Neutrophil (primary cell): Measurements from ENCODE around the gene SEC22A.

Experiments
- H3K27ac ChIP-seq: fragments of 200-600 bp; sonication (generic); 2 replicates; pipeline ENCODE4 v1.5.1; 2016; ENCODE audit warnings: mild to moderate bottlenecking, moderate library complexity
- H3K27me3 ChIP-seq: fragments of 200-600 bp; sonication (generic); 2 replicates; pipeline ENCODE4 v1.6.0; 2016; ENCODE audit warnings: mild to moderate bottlenecking
- H3K36me3 ChIP-seq: fragments of 200-600 bp; sonication (generic); 2 replicates; pipeline ENCODE4 v1.5.1; 2017
- H3K4me1 ChIP-seq, 2 experiments: fragments of 200-600 bp in 1 of 2; sonication (generic) in 1 of 2; 1 replicate in 1 of 2; 2 replicates in 1 of 2; pipeline versions ENCODE4 v1.5.1 to v1.6.1; 2013 to 2016; ENCODE audit warnings: low read depth in 1 of 2, low read length in 1 of 2, mild to moderate bottlenecking in 1 of 2, moderate library complexity in 1 of 2; ENCODE audit not compliant: control insufficient read depth in 1 of 2, insufficient read depth in 1 of 2
- H3K4me3 ChIP-seq, 2 experiments: fragments of 200-600 bp in 1 of 2; sonication (generic) in 1 of 2; 1 replicate in 1 of 2; 2 replicates in 1 of 2; pipeline ENCODE4 v1.5.1; 2013 to 2016; ENCODE audit warnings: low read depth in 1 of 2, low read length in 1 of 2, mild to moderate bottlenecking in 1 of 2, moderate library complexity in 1 of 2
- H3K9me3 ChIP-seq: fragments of 200-600 bp; sonication (generic); 2 replicates; pipeline ENCODE4 v1.5.1; 2016
- CTCF ChIP-seq: fragments of 200-600 bp; sonication (generic); IDR thresholded peaks from 2 replicates; pipeline ENCODE4 v1.5.1; 2016; ENCODE audit warnings: antibody characterized with exemption

SEC22A gene

GRCh38 chr3:123292321-123293310 lies 90.9 kb downstream of the SEC22A start:
- no peaks in the 10 kb centered on the region for H3K9me3 ChIP-seq
- no peak overlapping the region for H3K4me3 ChIP-seq
- H3K4me1 ChIP-seq: no peaks in the 10 kb centered on the region
- H3K27me3 ChIP-seq: no peaks in the 10 kb centered on the region
- no peaks in the 10 kb centered on the region for H3K36me3 ChIP-seq
- no peak for TF ChIP-seq CTCF
- no peak overlapping the region for H3K27ac ChIP-seq

- TF ChIP-seq CTCF: no peak
- no peaks in the 10 kb centered on the region for H3K36me3 ChIP-seq
These were observed 92.7 kb downstream of the SEC22A start for GRCh38 chr3:123294296-123294938.

GRCh38 chr3:123295171-123295900 lies 93.6 kb downstream of the SEC22A start:
- no peaks in the 10 kb centered on the region for H3K27me3 ChIP-seq
- no peaks in the 10 kb centered on the region for H3K4me1 ChIP-seq
- no peaks in the 10 kb centered on the region for H3K36me3 ChIP-seq
- H3K27ac ChIP-seq: no peak overlapping the region
- H3K4me3 ChIP-seq: no peak overlapping the region
- TF ChIP-seq CTCF: no peak
- no peaks in the 10 kb centered on the region for H3K9me3 ChIP-seq

More at GRCh38 chr3:123294296-123294938, 92.7 kb downstream of the SEC22A start:
- Histone ChIP-seq H3K27me3 (no peaks in the 10 kb centered on the region), H3K4me3 (no peak overlapping the region), H3K9me3 (no peaks in the 10 kb centered on the region), H3K4me1 (no peaks in the 10 kb centered on the region), H3K27ac (no peak overlapping the region)

GRCh38 chr3:123295901-123296250 lies 94.1 kb downstream of the SEC22A start:
- Histone ChIP-seq H3K4me3 (no peak overlapping the region), H3K4me1 (no peaks in the 10 kb centered on the region), H3K27ac (no peak overlapping the region), H3K9me3 (no peaks in the 10 kb centered on the region), H3K27me3 (no peaks in the 10 kb centered on the region), H3K36me3 (no peaks in the 10 kb centered on the region)
- TF ChIP-seq CTCF: no peak

- no peaks in the 10 kb centered on the region for H3K27me3 ChIP-seq
- H3K9me3 ChIP-seq: no peaks in the 10 kb centered on the region
- H3K36me3 ChIP-seq: no peaks in the 10 kb centered on the region
- no peaks in the 10 kb centered on the region for H3K4me1 ChIP-seq
- H3K4me3 ChIP-seq: no peak overlapping the region
- no peak overlapping the region for H3K27ac ChIP-seq
- no peak for TF ChIP-seq CTCF
These were observed 94.5 kb downstream of the SEC22A start for GRCh38 chr3:123296261-123296660.
